Gastrocnemius medialis (tissue), 4 donors: ENCODE results near the gene GNAZ.

Source experiments
- POLR2A ChIP-seq, 2 donors: fragments of 450-650 bp; IDR thresholded peaks; one replicate each; pipeline ENCODE4 v1.6.1; 2017; ENCODE audit warnings: antibody characterized with exemption in 2 of 2, mild to moderate bottlenecking in 2 of 2, moderate library complexity in 2 of 2
- TF ChIP-seq, protein P1 (sequence below), 5 experiments: fragments of 450-650 bp in 3 of 5; fragments of 200-600 bp in 2 of 5; sonication (generic) in 2 of 5; IDR thresholded peaks in 4 of 5; conservative IDR thresholded peaks in 1 of 5; 1 replicate in 4 of 5; 2 replicates in 1 of 5; pipeline ENCODE4 v1.5.1; 2016 to 2019; ENCODE audit warnings: antibody characterized with exemption in 5 of 5, mild to moderate bottlenecking in 3 of 5, moderate library complexity in 3 of 5

DNA sequence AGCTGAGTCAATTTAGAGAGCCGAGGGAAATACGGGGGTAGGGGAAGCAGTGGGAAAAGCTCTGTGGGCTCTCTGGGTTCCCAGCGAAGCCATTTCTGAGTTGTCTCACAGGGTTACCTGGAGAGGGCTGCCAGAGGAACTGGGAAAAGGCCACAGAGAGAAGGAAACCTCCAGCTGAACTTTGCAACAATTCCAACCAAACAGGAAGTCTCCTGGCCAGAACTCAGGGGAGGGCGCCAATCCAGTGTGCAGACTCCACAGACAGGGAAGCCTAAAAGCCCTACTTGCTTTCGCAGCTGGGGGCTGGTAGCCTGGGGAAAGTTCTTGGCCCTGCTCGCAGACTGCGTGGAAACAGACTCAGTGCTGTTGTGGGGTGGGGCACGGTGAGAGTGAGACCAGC, 23.1 kb upstream of the GNAZ start:
- TF ChIP-seq POLR2A (IDR thresholded peaks at IDR 0.05): no peak
- TF ChIP-seq, protein P1, sequence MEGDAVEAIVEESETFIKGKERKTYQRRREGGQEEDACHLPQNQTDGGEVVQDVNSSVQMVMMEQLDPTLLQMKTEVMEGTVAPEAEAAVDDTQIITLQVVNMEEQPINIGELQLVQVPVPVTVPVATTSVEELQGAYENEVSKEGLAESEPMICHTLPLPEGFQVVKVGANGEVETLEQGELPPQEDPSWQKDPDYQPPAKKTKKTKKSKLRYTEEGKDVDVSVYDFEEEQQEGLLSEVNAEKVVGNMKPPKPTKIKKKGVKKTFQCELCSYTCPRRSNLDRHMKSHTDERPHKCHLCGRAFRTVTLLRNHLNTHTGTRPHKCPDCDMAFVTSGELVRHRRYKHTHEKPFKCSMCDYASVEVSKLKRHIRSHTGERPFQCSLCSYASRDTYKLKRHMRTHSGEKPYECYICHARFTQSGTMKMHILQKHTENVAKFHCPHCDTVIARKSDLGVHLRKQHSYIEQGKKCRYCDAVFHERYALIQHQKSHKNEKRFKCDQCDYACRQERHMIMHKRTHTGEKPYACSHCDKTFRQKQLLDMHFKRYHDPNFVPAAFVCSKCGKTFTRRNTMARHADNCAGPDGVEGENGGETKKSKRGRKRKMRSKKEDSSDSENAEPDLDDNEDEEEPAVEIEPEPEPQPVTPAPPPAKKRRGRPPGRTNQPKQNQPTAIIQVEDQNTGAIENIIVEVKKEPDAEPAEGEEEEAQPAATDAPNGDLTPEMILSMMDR (IDR thresholded peaks at IDR 0.05 in 4 of 5, conservative IDR thresholded peaks at IDR 0.05 in 1 of 5): no peak
